ENCODE measurements around the gene UCN3. TPM values are rescaled to one million over a fixed set of nuclear protein-coding genes. Genes with fewer than 3 reads are reported as not detected.

UCN3 gene
- total RNA-seq (2012; rRNA removed) (not detected in 2 replicates), polyA plus RNA-seq (2012; rRNA removed) (not detected in 2 replicates), Bru-seq, nascent RNA (not detected), BruChase-seq, experiment 1, labeled RNA remaining after a 6-hour chase (not detected), BruChase-seq, experiment 2, labeled RNA remaining after a 2-hour chase (not detected)
- not detected in 2 replicates for polyA plus RNA-seq (2012; cell fraction: cytosol; rRNA removed)
- not detected in 2 replicates for polyA plus RNA-seq (2012; cell fraction: nucleus; rRNA removed; ENCODE audit: low replicate concordance)
- long read RNA-seq, result 0 reads

GRCh38 chr10:5364890-5365338 is at the start of gene UCN3:
TSS of gene UCN3 (plus strand) at chr10:5364966. CDS start at chr10:5373721, 8,755 bp downstream.
- Histone ChIP-seq H2AFZ (replicated peaks; ENCODE audit: low read length, poor library complexity) (no peak within 1 kb of the TSS), H3K36me3 (ENCODE audit: control insufficient read depth, insufficient read depth, low read length) (no peaks in the 10 kb centered on the region), H3K18ac (ENCODE audit: low read depth, low read length) (no peak within 1 kb of the TSS), H3K27me3 (ENCODE audit: control insufficient read depth, insufficient read depth, low read length) (peaks cover 7% of the 10 kb centered on the region), H3K4me2 (ENCODE audit: low read depth, low read length) (no peak within 1 kb of the TSS), H4K5ac (ENCODE audit: low read depth, low read length) (no peak within 1 kb of the TSS), H3K56ac (ENCODE audit: extremely low read depth, insufficient read depth, low read length) (no peak within 1 kb of the TSS), H2BK120ac (ENCODE audit: low read depth, low read length) (no peak within 1 kb of the TSS), H3K4me1 (ENCODE audit: control insufficient read depth, insufficient read depth, low read length) (no peaks in the 10 kb centered on the region), H2AK5ac (ENCODE audit: low read depth, low read length) (no peak within 1 kb of the TSS), H3K23ac (ENCODE audit: low read depth, low read length) (no peak within 1 kb of the TSS), H4K8ac (ENCODE audit: low read depth in 2 of 2, low read length in 2 of 2) (no peak within 1 kb of the TSS), H3K14ac (replicated peaks; ENCODE audit: low read depth, low read length) (no peak within 1 kb of the TSS), H3K4me3 (ENCODE audit: insufficient read depth, low read depth, low read length) (no peak within 1 kb of the TSS), H3K9ac (ENCODE audit: low read depth, low read length) (no peak within 1 kb of the TSS), H3K9me3 (ENCODE audit: control insufficient read depth, insufficient read depth, low read length) (no peaks in the 10 kb centered on the region), H2BK5ac (ENCODE audit: low read depth, low read length, poor library complexity, severe bottlenecking) (no peak within 1 kb of the TSS), H4K91ac (ENCODE audit: insufficient read depth, low read depth, low read length) (no peak within 1 kb of the TSS), H4K20me1 (ENCODE audit: insufficient read depth, low read length) (no peaks in the 10 kb centered on the region), H3K9me1 (ENCODE audit: insufficient read depth, low read length) (no peaks in the 10 kb centered on the region), H3K79me1 (ENCODE audit: low read depth in 1 of 2, low read length in 2 of 2) (no peaks in the 10 kb centered on the region), H2BK20ac (ENCODE audit: low read depth, low read length) (no peak within 1 kb of the TSS), H3K27ac (ENCODE audit: insufficient read depth, low read length) (no peak within 1 kb of the TSS), H3K4ac (ENCODE audit: low read depth, low read length) (no peak within 1 kb of the TSS), H2AK9ac (replicated peaks; ENCODE audit: low read depth, low read length, poor library complexity) (no peak within 1 kb of the TSS), H2BK15ac (ENCODE audit: low read depth, low read length) (no peak within 1 kb of the TSS)
- no peak for TF ChIP-seq USF2 (IDR thresholded peaks at IDR 0.05; ENCODE audit: low read depth, low read length)
- TF ChIP-seq POLR2A (IDR thresholded peaks at IDR 0.05; ENCODE audit: low read depth, low read length), result no peak
- TF ChIP-seq BHLHE40 (IDR thresholded peaks at IDR 0.05; ENCODE audit: low read depth, low read length), result no peak
- TF ChIP-seq CHD1 (IDR thresholded peaks at IDR 0.05; ENCODE audit: low read depth, low read length), result no peak
- no peak for TF ChIP-seq CTCF (conservative IDR thresholded peaks at IDR 0.05; ENCODE audit: low read depth, low read length)
- no peak for TF ChIP-seq NFE2L2 (IDR thresholded peaks at IDR 0.05; ENCODE audit: low read depth, low read length)
- CTCF ChIA-PET, result no interaction called here
- DNase-seq, result no peak
- dilution Hi-C loops (cut with HindIII; ENCODE audit: low sequenced_read_pairs, unreplicated experiment) (no loop called here), in situ Hi-C loops (cut with MboI; ENCODE audit: low sequenced_read_pairs) (no loop called here), intact Hi-C loops (cut with micrococcal nuclease) (no loop called here)
- ATAC-seq (ENCODE audit: low read depth), result no peak
- POLR2A ChIA-PET (ENCODE audit: unreplicated experiment), result no interaction called here
- no CpG with 5 or more reads among the region's 21 CpGs for WGBS, 2 experiments (ENCODE audit: extremely low coverage in 2 of 2, insufficient read length in 1 of 2)
- no TSS peak for BruUV-seq (replicated peaks)
